ENCODE results near the gene BMP8A.
"Not testable (repeated sequence)": the region's sequence is repeated elsewhere in the genome, so short reads cannot be mapped to it uniquely, and the experiment has no call there.

The BMP8A gene

GRCh38 chr1:39507230-39507928 lies 15.9 kb downstream of the BMP8A start:
- no peak for DNase-seq (ENCODE audit: low spot score)

DNA sequence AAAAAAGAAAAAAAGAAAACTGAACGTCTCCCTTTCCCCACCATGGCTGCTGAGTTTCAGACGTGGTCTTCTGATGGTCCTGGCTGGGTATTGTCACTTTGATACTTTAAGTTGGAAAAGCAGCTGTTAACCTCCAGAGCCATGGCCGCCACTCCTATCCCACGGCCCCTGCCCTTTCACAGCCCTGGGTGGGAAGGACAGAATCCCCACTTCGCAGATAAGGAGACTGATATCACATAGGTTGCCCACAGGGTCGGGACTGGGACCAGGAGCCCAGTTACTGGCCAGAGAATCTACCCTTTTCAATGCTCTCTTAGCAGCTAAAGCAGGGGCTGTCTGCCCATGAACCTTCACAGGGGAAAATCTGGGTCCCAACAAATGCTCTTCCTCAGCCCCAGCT lies 16.8 kb downstream of the BMP8A start:
- no peak for DNase-seq (ENCODE audit: low spot score)

DNA sequence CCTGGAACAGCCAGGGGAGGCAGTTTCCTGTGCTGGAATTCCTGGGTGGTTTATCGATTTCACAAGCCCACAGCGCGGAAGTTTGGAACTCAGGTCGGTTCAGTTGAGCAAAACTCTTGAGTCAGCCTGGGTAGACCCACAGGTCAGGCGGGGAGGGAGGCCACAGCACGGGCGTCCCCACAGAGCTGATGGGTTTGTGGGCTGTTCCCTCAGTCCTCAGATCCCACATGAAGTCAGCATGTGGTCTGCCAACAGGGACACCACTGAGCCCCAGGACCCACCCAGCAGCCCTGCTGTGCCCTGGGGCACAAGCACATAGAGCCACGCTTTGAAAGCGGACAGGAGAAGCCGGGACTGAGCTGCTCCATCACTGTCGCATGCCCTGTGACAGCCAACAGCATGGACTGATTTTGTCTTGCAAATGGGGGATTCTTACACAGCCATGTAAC lies 17.4 kb downstream of the BMP8A start:
- DNase-seq (ENCODE audit: low spot score): no peak

DNA sequence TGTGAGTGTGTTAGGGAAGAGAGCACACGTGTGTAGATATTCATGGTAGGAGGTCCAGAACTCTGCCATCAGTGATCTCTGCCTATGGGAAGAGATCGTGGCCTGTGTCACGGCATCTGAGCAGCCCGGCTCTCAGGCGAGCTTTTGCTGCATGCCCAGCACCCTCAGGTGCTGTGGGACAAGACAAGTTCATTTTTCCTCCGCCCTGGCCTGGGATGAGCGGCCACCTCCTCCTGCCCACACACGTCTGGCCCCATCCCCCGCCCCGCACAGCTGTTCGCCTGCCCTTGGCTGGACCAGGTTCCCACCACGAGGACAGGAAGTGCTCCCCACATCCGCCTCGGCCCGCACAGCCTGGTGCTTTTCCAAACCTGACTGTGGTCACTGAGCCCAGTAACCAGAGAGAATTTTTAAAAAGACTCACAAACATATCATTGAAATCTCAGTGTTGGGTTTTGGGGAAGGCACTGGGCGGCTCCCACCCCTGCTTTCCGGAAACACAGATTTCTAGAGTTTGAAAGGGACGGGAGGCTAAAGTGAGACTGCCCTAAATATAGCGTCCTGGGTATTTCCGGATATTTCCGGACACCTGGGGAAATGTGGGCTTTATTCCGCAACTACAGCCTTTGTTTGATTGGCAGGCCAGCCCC lies 18.0 kb downstream of the BMP8A start:
- no peak for DNase-seq (ENCODE audit: low spot score)

DNA sequence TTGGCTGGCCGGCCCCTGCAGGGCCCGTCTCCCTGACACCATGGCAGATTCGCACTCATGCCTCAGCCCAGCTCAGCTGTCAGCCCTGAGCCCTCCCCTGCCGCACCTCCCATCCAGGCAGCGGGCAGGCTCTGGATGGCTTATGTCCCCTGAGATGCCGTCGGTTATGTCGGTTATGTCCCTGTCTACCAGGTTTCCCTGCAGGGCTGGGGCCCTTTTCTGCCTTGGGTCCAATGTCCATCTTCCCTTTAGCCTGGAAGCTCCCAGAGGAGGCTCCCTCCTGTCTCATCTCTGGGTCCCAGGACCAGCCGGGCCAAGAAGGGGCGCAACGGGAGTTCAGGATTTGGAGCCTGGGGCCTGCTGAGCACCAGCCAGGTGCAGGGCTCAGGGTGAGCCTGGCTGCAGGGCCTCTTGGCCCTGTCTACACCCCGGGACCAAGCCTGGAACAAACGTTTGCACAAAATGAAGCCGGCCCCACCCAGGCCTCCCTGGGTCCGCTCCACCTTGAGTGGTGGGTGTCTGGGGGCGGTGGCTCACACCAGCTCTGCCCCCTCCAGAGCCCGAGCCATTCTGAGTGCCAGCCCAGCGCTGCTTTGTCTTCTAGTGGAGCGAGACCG lies 19.2 kb downstream of the BMP8A start:
- DNase-seq (ENCODE audit: low spot score): not testable (repeated sequence)

DNA sequence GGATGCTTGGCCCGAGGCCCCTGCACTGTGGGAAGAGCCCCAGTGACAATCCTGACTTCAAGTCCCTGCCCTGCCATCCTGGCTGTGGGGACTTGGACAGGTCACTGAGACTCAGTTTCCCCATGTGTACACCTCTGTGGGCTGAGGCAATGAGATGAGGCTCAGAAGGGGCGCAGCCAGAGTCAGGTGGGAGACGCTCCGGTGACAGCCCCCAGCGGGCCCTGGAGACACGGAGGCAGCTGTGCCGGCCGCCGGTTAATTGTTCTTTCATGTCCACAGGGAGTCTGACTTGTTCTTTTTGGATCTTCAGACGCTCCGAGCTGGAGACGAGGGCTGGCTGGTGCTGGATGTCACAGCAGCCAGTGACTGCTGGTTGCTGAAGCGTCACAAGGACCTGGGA lies 20.0 kb downstream of the BMP8A start:
- DNase-seq (ENCODE audit: low spot score): not testable (repeated sequence)

DNA sequence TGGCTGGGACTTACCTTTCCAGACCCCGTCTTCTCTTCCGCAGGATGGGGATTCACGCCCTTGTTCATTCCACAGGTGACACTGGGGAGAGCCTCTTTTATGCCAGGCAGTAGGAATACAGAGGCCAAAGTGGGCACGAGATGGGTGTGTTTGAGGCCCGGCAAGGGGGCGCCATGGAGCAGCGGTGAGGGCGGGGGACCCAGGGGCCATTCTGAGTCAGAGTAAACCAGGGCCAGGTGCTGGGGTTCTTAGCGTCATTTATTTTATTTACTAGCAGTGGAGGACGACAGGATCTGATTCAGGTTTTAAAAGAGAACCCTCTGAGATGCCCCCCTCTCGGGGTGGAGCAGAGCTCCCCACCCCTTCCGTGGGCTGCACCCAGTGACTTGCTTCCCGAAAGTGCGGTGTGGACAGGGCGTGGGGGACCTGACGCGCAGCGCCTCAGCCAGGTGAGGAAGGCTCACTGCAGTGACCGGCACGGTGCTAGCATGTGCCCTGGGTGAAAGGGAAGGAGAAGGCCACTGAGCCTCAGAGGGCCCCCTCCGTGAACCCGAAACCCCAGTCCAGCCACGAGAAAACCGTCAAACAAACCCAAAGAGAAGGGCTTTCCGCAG lies 20.9 kb downstream of the BMP8A start:
- not testable (repeated sequence) for DNase-seq (ENCODE audit: low spot score)

GRCh38 chr1:39514710-39515124 lies 23.3 kb downstream of the BMP8A start:
- DNase-seq (ENCODE audit: low spot score): not testable (repeated sequence)

GRCh38 chr1:39515131-39516086 lies 24.0 kb downstream of the BMP8A start:
- not testable (repeated sequence) for DNase-seq (ENCODE audit: low spot score)

DNA sequence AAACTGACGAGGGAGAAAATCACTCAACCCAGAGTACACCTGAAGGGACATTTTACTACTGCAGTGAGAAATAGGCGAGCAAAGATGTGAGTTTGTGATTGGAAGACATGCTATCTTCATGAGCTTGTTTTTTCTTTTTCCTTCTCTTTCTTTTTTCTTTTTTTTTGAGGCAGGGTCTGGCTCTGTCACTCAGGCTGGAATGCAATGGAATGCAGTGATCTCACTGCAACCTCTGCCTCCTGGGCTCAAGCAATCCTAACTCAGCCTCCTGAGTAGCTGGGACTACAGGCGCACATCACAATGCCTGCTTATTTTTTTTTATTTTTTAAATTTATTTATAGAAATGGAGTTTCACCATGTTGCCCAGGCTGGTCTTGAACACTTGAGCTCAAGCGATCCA lies 25.4 kb downstream of the BMP8A start:
- DNase-seq (ENCODE audit: low spot score): not testable (repeated sequence)

- DNase-seq (ENCODE audit: low spot score): not testable (repeated sequence)
These were observed 26.5 kb downstream of the BMP8A start for GRCh38 chr1:39517936-39518335.

DNA sequence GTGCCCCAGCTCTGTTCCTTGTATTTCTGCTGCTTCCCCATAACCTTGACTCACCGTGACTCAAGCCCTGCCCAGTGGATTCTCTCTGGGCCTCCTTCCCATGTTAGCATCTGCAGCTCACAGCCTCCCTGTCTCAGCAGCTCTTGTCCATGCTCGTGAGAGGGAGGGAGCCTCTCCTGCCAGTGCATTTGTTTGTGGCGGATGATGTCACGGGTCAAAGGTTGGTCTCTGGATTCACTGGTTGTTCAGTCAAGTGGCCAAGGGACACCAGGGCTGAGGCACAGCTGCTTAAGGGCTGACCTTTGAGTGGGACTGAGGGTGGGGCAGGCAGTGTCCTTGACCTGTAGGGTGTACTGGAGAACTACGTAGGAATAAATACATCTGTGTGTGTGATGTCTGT lies 27.9 kb downstream of the BMP8A start:
- not testable (repeated sequence) for DNase-seq (ENCODE audit: low spot score)

DNA sequence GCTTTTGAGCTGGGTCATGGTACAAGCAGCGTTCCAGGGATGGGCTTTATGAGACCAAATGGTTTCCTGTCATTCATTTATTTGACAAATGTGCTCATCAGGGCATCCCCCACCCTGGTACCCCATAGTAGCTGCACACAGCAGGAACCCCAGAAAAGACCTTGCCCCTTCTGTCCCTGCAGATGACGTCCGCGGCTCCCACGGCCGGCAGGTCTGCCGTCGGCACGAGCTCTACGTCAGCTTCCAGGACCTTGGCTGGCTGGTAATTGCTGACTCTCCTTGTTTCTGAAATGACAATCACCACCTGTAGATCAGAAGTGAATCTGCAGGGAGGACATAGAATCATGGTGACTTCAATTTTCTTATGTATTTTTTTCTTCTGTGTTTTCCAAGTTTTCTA lies 30.8 kb downstream of the BMP8A start:
- not testable (repeated sequence) for DNase-seq (ENCODE audit: low spot score)

GRCh38 chr1:39522661-39523567 lies 31.5 kb downstream of the BMP8A start:
- no peak for DNase-seq (ENCODE audit: low spot score)

- no peak for DNase-seq (ENCODE audit: low spot score)
These were observed 32.7 kb downstream of the BMP8A start for GRCh38 chr1:39524171-39524570.

DNA sequence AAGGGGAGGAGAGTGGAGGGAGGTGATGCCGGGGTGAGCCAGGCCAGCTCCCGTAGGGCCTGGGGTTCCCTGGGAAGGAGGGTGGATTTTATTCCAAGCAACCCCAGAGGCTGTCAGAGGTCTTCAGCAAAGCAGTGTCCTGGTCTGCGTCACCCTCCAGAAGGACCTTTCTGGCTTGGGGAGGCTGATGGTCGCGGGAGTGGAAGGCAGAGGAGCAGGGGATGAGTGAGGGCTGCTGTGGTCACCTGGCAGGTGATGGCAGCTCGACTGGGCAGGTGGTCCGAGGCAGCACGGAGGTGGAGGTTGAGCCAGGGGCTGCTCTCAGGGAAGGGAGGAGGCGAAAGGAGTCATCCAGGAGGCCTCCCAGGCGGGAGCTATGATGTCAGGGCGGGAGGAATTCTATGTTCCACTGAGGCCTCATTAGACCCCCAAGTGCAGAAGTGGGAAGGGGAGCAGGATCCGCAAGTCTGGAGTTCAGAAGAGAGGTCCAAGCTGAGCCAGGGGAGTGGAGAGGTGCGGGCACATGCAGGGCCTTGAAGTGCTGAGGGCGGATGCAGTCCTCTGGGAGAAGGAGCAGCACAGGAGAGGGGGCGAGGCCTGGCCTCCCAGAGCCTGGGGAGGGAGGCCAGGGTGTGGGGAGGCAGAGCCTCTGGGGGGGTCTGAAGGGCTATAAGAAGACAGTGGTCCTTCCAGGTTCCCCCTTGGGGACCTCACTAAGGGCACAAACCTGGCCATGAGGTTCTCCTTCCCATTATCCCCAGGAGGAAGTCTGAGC lies 33.3 kb downstream of the BMP8A start:
- no peak for DNase-seq (ENCODE audit: low spot score)

- no peak for DNase-seq (ENCODE audit: low spot score)
These were observed 34.1 kb downstream of the BMP8A start for GRCh38 chr1:39525366-39526165.

DNA sequence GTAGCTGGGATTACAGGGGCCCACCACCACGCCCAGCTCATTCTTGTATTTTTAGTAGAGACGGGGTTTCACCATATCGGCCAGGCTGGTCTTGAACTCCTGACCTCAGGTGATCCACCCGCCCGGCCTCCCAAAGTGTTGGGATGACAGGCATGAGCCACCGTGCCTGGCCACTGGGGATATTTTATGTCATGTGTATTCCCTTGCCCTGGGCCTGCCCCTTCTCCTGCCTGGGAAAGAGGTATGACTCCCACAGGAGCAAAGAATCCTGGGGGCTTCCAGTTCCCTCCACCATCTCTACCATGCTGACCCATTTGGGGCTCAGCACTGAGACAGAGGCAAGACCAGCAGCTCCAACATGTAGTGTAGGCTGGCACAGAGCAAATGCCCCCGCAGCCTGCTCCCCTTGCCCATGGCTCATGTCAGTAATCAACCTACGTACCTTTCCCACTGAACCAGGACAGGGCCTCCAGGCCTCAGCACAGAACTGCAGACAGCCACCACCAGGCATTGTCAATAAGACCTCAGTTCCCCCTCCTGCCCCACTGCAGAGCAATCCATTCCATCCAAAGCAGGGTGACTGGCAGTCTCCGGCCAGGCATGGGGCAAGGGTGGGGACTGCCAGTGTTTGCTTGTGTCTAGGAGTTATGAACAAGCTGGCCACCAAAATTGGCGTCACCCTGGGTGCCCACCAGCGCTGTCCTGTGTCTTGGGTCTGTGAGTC lies 35.2 kb downstream of the BMP8A start:
- no peak for DNase-seq (ENCODE audit: low spot score)

All from AG08395 (cell line).